Kasumi-1 (cell line): Measurements from ENCODE around the gene AQP11.
A peak's percentile ranks its signal among the peaks of the same experiment; 100 is the strongest.
"Not testable (repeated sequence)": the region's sequence is repeated elsewhere in the genome, so short reads cannot be mapped to it uniquely, and the experiment has no call there.

Experiments
- DNase-seq, 2 experiments: peaks; one replicate each; lab custom pipeline; 2025; lab: John Stamatoyannopoulos, UW

AQP11 gene, protein sequence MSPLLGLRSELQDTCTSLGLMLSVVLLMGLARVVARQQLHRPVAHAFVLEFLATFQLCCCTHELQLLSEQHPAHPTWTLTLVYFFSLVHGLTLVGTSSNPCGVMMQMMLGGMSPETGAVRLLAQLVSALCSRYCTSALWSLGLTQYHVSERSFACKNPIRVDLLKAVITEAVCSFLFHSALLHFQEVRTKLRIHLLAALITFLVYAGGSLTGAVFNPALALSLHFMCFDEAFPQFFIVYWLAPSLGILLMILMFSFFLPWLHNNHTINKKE

DNA sequence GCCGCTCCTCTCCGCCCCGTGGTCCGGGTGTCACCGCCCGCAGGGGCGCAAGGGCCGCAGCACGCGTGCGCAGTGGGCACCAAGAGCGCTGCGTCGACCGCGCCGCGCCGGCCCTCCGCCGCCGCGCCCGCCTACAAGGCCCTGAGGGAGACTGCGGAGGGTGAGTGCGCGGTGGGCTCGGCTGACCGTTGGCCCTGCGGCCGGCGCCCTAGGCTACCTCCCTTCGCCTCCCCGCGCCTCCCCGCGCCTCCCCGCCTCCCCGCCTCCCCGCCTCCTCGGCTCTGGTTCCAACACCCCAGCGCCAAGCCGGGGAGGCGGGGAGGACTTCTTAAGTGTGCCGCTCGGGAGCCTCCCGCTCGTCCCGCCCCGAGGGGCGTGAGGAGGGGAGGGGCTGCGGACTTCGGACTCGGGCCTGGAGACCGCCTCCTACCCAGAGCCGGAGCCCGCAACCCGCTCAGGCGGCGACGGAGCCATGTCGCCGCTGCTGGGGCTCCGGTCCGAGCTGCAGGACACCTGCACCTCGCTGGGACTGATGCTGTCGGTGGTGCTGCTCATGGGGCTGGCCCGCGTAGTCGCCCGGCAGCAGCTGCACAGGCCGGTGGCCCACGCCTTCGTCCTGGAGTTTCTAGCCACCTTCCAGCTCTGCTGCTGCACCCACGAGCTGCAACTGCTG lies at the start of gene AQP11:
AQP11 (plus strand) TSS at position 433 of the 673 bp plus-strand sequence; CDS start at position 473, 40 bp downstream.
- DNase-seq: peak; percentile 72 to 75

DNA sequence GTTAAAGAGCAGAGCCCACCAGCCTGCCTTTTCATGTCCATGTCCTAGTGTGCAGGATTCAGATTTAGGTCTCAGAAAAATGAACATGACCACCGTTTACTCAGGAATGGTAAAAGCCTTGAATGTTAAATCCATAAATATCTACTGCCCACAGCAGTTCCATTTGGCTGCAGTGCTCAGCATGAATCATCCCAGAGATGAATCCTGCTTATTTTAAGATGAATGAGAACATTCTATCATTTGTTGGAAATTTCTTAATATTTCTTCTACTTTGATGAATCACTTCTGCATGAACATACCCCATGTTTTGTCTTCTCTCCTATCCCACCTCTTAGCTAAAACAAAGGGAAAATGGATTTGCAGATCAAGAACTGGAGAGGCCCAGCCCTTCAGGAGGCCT lies 47.5 kb upstream of the AQP11 start:
- DNase-seq: no peak

DNA sequence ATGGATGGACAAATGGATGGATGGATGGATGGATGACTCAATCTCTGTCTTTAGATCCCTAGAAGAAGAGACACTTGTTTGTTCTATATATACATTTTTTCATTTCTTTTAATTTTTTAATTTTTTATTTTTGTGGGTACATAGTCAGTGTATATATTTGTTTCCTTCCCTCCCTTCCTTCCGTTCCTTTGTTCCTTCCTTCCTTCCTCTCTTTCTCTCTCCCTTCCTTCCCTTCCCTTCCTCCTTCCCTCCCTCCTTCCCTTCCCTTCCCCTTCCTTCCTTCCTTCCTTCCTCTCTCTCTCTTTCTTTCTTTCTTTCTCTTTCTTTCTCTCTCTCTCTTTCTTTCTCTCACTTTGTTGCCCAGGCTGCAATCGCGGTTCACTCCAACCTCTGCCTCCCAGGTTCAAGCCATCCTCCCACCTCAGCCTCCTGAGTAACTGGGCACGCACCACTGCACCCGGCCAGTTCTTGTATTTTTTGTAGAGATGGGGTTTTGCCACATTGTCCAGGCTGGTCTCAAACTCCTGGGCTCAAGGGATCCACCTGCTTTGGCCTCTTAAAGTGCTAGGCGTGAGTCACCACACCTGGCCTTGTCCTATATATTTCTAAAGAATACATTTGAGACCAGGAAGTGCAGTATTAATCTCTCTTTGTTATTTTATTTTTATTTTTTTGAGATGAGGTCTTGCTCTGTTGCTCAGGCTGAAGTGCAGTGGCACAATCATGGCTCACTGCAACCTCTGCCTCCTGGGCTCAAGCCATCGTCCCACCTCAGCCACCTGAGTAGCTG lies 42.5 kb upstream of the AQP11 start:
- no peak for DNase-seq

DNA sequence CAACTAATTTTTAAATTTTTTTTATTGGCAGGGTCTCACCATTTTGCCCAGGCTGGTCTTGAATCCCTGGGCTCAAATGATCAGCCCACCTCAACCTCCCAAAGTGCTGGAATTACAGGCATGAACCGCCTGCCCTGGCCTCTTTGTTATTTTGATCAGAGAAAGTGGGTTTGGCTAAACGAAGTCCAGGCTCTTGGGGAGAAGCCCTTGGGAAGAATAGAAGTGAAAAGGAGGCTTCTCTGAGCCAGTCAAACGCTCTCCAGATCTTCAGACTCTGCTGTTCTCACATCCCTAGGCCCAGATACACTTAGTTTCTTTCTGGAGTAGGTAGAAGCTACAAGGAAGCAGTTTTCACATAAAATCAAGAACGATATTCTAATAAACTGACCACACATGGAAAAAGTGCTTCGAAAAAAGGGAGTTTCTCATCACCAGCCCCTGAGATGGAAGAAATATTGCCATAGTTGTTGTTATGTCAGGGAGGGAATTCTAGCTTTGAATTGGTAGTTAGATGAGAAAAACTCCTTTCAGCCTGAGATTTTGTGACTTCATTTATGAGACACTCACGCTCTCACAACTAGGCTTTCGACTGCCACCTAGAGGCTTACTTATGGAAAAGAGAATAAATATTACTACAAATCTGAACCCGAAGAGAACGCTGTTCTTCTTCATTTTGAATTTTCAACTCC lies 41.7 kb upstream of the AQP11 start:
- peak; percentile 82 to 89 for DNase-seq

DNA sequence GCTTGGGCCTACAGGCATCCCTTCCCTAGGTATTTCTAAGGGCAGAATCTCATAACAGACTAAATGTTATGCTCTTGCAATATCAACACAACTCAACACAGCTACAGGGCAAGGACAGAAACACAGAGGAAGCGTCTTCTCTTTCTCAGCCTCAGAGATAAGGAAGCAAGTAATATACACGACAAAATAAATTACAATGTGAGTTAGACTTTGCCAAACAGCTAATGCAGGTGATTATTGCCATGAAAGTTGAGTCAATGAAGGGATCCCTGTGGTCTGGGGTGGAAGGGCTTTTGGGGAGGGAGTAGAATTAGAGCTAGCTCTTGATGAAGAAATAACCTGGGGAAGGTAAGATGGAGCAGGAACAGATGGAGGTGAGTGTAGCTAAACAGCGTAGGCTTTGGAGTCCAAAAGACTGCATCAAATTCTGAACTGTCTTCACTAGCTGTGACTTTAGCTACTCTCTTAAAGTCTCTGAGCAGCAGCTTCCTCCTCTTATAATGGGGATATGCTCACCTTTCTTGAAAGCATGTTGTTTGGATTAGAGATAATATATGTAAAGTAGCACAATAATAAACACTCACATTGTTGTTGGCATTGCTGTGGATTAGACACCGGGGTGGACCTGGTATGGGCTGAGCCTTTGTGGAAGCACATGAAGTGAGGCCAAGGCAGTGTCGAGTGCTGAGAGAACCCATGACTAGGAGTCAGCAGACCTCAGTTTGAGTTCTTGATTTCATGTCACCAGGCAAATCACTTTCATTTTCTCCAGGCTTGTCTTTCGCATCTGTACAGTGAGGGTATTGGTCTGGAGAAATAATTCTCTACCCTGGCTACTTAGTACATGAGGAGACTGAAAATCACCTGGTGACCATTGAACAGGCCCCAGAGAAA lies 41.0 kb upstream of the AQP11 start:
- DNase-seq: no peak

DNA sequence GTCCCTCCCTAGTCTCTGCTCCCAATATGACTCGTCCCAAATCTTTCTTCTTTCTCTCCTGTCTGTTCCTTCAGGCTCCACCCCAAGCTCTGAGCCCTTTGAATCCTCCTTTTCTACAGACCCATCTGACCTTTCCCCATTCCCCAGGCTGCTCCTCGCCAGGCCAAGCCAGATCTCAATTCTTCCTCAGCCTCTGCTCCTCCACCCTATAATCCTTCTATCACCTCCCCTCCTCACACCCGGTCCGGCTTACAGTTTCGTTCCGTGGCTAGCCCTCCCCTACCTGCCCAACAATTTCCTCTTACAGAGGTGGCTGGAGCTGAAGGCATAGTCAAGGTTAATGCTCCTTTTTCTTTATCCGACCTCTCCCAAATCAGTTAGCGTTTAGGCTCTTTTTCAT lies 38.3 kb upstream of the AQP11 start:
- DNase-seq: not testable (repeated sequence)

DNA sequence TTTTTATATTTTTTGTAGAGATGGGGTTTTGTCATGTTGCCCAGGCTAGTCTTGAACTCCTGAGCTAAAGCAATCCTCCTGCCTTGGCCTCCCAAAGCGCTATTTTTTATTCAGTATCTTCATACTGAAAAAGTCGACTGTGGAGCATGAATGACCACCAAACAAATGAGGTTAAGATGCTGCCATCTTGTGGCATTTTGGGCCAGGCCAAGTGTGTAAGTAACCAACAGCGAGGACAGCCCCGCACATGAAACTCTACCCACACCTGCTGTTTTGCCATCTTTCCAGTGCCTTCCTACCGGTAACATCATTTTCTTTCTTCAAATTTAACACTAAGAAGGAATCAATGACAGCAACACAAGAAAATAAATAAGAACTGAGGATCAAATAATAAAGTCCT lies 32.2 kb upstream of the AQP11 start:
- peak; percentile 12 to 17 for DNase-seq

DNA sequence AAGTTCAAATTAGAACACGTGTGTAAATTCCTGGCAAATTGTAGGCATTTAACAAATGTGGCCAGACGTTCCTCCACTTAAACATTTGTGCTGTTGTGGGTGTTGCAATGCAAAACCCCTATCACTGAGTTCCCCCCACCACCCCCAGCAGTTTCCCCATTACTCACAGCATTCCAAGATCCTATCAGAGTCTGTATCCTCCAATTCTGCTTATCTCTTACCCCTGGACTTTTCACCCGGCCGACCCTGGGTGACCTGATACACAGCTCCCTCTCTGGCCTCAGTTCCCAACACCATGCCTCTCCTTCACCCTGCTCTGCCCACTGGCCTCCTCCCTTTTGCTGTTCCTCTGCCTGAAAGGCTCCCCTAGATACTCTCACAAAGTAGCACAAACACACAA lies 31.4 kb upstream of the AQP11 start:
- no peak for DNase-seq

DNA sequence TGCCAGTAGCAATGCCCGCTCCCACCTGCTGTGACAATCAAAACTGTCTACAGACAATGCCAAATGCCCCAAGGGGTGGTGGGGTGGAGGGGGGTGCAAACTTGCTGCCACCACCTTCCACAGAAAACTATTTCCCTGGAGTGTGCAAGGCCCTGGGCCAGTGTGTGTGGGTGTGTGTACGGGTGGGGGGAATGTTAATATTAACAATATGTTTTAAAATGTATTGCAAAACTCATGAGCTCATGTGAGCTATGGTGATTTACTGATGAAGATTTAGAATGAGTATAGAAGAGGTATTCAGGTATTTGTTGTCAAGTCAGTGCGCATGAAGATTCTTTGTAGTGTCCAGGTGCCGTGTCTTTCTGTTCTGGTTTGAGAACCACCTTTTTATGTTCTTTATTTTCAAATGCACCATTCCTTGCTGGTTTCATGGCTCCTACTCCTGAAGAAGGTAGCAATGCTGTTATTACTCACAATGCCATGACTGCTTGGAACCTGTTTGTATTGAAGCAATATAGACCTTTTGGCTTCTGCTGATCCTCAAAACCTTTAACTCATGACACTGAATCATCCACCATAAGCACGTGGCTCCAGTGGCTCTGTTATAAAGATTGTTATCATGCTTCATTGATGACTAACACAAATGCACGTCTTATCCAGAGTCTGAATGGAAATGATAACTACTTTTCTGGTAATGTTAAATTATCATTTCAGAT lies 29.9 kb upstream of the AQP11 start:
- DNase-seq: no peak

DNA sequence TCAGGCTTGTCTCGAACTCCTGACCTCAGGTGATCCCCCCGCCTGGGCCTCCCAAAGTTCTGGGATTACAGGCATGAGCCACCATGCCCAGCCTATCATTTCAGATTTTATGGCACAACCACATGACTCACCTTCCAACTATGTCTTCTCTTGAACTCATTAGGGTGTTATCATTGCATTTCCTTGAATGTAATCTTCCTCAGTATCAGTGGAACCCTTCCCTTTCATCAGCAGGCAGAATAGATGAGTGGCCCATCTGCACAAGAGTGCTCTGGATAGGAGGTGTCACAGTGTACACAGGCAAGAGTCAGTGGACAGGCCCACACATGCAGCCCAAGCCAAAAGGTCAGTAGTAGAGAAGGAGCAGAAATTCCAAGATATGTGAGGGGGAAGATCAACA lies 29.1 kb upstream of the AQP11 start:
- no peak for DNase-seq

DNA sequence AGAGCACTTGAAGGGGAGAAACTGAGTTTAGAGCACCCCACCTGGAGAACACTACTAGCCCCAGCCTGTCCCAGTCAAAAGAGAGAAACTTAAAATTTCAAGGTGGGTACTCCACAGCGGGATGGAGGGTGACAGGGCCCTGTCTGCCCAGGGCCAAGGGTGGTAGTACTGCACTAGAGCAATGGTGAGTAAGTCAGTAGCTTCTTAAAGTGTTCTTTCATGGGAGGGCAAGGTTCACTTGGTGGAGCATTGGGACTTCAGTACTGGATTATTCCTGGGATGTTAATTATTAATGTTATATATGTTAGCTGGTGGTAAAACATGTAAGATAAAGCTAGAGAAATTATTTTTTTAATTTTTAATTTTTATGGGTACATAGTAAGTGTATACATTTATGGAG lies 28.5 kb upstream of the AQP11 start:
- no peak for DNase-seq

DNA sequence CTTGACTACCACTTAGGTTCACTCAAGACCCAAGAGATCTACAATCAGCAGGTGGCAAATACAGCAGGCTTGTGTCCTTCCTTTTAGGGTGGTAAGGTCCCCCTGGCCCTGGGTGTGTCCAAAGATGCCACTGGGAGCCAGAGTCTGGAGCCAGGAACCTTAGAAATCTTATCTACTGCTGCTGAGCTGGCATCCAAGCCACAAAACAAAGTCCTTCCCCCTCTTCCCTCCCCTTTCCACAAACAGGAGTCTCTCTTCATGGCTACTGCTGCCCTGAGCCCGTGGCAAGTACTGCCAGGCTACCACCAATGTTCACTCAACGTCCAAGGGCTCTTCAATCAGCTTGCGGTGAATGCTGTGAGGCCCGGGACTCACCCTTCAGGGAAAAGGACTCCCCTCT lies 21.4 kb upstream of the AQP11 start:
- no peak for DNase-seq

DNA sequence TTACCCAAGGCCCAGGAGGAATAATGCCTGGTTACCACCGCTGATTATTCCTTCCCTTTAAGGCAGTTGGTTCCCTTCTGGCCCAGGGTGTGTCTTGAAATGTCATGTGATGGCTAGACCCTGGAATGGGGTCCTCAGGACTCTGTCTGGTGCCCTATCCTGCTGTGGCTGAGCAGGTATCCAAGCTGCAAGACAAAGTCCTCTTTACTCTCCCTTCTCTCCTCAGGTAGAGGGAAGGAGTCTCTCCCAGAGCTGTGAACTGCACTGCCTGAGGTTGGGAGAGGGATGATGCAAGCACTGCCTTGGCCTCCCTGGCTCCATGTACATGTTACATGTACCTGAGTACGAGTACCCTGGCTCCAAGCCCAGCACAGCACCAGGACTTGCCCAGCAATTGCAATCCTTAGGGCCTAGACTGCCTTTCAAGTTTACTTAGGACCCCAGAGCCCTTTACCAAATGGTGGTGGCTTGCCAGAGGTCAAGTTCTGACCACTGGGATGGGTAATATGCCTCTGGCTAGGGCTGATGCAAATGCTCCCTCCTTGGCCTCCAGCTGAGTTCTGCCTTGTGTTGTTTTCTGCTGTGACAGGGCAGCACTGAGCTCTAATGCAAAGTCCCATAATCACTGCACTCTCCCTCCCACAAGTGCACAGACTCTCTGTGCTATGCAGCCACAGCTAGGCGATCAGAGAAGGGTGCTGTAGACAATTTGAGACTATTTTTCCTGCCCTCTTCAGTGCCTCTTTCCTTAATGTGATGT lies 20.7 kb upstream of the AQP11 start:
- no peak for DNase-seq

DNA sequence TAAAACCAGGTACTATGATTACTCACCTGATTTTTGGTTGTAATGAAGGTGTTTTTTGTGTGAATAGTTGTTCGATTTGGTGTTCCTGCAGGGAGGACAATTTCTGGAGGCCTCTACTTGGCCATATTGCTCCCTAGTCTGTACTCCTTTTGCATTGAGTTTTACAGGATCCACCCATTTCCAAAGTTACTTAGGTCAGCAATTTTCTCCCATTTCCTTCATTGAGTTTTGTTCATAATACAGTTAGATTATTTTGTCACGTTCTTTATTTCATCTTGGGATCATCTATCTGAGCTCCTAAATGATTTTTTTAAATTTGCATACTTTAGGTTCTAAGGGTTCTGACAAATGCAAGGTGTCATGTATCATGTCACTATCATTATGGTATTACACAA lies 20.1 kb upstream of the AQP11 start:
- no peak for DNase-seq

DNA sequence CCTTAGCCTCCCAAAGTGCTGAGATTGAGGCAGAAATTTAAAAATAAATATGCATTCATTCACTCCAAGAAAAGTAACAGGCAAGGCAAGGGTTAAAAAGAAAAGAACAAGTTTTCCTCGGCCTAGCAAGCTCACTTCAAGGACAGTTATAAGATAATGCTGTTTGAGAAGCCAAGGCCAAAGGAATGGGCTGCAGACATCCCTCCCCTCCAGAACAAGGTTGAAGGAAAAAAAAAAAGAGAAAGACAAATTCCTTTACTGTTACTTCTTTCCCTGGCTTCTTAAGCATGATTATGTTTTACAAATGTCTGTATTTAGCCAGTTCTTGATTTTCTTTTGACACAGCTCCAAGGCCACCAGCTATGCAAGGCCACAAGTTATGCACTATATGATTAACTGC lies 18.9 kb upstream of the AQP11 start:
- DNase-seq: not testable (repeated sequence)

DNA sequence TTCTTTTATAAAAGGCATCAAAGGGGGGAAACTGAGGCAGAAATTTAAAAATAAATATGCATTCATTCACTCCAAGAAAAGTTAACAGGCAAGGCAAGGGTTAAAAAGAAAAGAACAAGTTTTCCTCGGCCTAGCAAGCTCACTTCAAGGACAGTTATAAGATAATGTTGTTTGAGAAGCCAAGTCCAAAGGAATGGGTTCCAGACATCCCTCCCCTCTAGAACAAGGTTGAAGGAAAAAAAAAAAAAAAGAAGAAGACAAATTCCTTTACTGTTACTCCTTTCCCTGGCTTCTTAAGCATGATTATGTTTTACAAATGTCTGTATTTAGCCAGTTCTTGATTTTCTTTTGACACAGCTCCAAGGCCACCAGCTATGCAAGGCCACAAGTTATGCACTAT lies 14.3 kb upstream of the AQP11 start:
- DNase-seq: not testable (repeated sequence)

DNA sequence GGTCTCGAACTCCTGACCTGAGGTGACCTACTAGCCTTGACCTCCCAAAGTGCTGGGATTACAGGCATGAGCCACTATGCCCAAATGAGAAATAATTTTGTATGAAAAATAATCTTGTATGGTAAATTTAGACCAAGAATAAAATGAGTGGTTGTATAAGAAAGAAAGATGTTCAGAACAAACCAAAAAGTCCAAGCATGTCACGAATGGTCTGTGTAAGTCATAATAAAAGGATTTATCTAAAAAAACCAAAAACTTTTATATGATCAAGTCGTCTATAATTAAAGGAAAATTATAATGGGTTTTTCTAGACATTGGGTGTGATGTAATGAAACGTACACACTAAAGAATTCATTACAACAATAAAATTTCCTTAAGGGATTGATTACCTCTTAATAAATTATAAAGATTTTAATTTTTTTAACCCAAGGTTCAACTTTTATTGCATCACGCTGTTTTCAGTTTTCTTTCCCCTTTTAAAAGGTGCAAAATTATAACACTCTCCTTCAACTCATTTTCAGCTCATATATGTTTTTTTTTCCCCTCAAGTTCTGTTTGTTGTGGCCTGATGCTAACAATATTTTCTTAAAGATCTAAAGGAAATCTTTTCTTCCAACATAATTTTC lies 8.9 kb upstream of the AQP11 start:
- DNase-seq: peak; percentile 5 to 30

DNA sequence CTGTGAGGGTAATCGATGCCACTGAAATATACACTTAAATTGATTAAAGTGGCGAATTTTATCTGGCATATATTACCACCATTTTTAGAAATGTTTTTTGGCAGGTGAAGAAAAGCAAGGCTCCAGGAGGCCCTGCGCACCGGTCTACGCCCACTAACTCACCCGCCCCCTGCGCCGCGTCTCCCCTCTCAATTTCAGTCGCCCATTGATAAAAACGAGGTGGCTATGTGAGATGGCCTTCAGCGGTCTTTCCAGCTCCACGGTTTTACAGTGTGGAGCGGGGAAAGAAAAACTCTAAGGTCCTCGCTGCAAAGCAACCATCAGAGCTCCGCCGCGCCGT lies 602 bp upstream of the AQP11 start:
- DNase-seq: peak in 1 of 2 experiments; percentile 70

DNA sequence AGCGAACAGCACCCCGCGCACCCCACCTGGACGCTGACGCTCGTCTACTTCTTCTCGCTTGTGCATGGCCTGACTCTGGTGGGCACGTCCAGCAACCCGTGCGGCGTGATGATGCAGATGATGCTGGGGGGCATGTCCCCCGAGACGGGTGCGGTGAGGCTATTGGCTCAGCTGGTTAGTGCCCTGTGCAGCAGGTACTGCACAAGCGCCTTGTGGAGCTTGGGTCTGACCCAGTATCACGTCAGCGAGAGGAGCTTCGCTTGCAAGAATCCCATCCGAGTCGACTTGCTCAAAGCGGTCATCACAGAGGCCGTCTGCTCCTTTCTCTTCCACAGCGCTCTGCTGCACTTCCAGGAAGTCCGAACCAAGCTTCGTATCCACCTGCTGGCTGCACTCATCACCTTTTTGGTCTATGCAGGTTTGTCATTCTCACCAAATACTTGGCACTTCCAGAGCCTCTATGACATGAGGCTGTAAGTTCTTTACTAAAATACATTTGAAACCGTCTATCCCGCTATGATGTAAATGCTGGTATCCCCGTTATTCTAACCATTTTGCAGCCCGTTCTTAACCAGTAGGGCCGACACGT lies 535 bp downstream of the AQP11 start:
- DNase-seq: no peak
